GM15510 (cell line): ENCODE data around the gene RAB1B.

ENCODE experiments used
- POLR2A ChIP-seq: IDR thresholded peaks from 3 replicates; pipeline ENCODE4 v1.6.1; 2011; ENCODE audit warnings: borderline replicate concordance; ENCODE audit not compliant: insufficient read length; ENCODE audit errors: extremely low read depth

The RAB1B gene

DNA sequence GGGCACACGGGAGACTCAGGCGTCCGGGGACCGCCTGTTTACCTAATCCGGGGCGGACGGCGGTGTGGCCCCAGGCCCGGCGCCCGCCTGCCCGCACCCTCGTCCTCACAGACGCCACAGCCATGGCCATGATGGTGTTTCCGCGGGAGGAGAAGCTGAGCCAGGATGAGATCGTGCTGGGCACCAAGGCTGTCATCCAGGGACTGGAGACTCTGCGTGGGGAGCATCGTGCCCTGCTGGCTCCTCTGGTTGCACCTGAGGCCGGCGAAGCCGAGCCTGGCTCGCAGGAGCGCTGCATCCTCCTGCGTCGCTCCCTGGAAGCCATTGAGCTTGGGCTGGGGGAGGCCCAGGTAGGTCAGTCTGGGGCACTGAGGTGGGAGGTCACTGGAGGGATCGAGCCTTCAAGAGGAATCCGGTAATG, 10.0 kb upstream of the RAB1B start:
- TF ChIP-seq POLR2A, result no peak

DNA sequence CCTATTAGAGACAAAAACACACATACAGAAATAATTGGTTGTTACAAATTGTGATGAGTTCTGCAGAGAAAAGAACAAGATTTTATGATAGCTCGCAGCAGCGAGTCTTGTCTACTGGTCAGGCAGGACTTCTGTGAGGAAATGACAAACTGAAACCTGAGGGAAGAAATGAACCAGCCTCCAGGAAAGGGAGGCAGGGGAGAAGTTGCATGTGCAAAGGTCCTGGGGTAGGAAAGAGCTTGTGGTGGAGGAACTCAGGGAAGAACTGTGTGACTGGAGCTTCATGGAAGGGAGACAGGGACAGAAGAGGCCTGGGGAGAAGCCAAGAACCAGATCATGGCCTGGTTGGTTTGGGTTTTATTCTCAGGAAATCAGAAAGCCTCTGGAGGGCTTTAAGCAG, 9.2 kb upstream of the RAB1B start:
- TF ChIP-seq POLR2A, result no peak

DNA sequence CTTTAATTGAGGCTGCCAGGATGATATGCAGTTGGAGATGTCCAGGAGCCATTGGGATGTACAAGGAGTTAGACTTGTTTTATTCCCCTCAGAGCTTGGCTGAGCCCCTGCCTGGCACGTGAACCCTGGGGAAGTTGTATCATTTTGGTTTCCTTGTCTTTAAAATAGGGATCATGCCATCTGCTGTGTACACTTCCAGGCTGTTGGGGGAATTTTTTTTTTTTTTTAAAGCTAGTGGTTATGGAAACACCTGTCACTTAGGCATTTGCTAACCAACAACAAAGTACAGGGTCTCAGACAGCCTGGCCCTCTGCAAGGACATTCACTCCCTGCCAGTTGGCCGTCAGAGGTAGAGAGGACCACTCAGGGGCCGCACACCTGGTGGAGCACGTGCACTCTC, 8.5 kb upstream of the RAB1B start:
- TF ChIP-seq POLR2A, result no peak

DNA sequence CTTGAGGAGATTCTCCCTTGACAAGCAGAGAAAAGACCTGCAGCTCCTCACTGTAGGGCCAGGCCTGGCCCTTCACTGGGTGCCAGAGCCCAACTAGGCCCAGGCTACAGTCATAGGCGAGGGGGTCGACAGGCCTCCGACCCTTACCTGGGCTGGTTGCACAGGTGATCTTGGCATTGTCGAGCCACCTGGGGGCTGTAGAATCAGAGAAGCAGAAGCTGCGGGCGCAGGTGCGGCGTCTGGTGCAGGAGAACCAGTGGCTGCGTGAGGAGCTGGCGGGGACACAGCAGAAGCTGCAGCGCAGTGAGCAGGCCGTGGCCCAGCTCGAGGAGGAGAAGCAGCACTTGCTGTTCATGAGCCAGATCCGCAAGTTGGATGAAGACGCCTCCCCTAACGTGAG, 6.9 kb upstream of the RAB1B start:
- no peak for TF ChIP-seq POLR2A

DNA sequence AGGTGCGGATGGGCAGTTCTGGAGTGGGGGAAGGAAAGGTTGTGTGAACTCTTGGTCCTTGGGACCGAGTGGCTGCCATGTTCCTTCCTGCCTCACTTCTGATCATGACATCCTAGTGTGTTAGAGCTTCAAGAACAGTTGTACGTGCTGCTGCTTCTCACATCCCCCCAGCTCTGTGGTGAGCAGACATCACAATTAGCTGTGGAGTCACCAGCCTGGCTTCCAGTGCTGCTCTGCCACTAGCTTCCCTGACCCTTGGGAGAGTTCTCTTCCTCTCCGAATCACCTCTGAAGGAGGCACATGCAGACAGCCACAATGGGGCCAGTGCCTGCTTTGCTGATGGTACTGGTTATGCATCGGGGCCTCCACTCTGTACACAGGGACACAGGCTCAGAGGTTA, 6.2 kb upstream of the RAB1B start:
- no peak for TF ChIP-seq POLR2A

DNA sequence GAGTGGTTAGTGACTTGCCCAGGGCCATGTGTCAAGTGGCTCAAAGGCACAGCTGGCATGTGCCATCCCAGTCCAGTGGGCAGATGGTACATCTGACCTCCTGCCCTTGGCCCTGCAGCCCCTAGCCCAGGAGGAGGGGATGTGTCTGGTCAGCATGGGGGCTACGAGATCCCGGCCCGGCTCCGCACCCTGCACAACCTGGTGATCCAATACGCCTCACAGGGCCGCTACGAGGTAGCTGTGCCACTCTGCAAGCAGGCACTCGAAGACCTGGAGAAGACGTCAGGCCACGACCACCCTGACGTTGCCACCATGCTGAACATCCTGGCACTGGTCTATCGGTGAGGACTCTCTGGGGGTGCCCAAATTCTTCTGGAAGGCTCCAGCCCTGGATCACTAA, 5.7 kb upstream of the RAB1B start:
- no peak for TF ChIP-seq POLR2A

DNA sequence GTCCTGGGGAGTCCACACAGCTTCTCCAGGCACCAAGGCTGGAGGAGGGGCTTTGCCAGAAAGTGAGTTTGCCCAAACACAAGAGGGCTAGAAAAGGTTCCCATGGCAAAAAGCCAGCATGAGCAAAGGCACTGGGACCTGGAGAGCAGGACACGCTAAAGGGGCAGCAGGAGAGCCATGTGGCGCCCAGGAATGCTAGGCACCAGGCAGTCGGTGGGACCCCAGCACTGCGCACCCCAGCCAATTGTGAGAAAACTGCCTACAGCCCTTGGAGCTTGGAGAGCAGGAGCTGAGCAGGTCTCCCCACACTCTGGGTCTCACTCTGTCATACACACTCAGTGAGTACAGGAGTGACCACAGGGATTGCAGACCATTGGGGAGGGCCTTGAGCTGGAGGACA, 5.2 kb upstream of the RAB1B start:
- no peak for TF ChIP-seq POLR2A

DNA sequence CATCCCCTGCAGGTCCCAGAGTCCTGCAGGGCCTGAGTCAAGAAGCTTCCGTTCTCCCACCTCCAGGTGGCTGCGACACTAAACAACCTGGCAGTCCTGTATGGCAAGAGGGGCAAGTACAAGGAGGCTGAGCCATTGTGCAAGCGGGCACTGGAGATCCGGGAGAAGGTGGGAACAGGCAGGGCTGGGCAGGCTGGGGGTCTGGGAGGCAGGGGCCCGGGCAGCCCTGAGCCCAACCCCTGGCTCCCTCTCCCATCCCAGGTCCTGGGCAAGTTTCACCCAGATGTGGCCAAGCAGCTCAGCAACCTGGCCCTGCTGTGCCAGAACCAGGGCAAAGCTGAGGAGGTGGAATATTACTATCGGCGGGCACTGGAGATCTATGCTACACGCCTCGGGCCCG, 4.7 kb upstream of the RAB1B start:
- no peak for TF ChIP-seq POLR2A

DNA sequence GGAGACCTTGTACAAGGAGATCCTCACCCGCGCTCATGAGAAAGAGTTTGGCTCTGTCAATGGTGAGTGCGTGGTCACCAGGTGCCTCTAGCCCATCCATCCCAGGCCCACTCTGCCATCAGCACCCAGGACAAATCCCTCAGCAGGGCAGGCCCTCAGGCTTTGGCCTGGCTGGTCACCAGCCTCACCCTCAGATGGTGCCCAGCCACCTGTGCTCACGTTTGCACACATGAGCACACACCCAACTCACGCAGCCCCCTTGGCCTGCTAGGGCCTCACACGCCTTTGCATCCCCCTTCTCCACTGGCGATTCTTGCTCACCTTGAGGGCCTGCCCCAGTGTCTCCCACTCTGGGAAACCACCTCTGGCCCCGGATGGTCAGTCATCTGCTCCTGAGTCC, 4.1 kb upstream of the RAB1B start:
- TF ChIP-seq POLR2A, result no peak

DNA sequence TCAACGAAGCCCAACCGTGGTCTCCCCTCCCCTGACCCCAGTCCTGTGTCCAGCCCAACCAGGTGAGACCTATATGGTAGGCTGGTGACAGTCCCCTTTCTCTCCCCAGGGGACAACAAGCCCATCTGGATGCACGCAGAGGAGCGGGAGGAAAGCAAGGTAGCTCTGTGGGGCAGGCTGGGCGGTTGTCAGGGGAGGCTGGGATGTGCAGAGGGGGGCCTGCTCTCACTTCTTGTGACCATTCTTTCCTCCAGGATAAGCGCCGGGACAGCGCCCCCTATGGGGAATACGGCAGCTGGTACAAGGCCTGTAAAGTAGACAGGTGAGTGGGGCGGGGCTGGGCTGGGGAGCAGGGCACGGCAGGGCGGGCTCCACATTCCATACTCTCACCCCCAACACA, 3.5 kb upstream of the RAB1B start:
- TF ChIP-seq POLR2A, result no peak

DNA sequence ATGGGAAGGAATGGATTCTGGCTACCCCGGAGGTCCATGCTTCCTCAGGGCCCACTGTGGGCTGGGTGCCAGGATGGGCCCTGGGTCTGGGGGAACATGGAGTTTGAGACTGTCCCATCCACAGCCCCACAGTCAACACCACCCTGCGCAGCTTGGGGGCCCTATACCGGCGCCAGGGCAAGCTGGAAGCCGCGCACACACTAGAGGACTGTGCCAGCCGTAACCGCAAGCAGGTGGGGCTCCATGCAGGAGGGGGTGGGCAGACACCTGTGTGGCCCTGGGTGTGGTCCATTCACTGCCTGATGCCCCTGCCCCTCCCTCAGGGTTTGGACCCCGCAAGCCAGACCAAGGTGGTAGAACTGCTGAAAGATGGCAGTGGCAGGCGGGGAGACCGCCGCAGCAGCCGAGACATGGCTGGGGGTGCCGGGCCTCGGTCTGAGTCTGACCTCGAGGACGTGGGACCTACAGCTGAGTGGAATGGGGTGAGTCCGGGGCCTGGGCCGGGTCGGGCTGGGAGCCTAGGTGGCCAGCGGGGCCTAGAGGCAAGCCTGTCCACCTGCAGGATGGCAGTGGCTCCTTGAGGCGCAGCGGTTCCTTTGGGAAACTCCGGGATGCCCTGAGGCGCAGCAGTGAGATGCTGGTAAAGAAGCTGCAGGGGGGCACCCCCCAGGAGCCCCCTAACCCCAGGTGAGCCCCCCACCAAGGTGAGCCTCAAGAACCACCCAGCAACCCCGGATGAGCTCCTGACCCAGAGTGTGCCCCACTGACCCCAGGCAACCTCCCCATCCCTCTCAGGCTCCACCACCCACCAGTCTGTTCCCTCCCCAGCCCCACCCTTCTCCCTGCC, 2.7 kb upstream of the RAB1B start:
- no peak for TF ChIP-seq POLR2A

DNA sequence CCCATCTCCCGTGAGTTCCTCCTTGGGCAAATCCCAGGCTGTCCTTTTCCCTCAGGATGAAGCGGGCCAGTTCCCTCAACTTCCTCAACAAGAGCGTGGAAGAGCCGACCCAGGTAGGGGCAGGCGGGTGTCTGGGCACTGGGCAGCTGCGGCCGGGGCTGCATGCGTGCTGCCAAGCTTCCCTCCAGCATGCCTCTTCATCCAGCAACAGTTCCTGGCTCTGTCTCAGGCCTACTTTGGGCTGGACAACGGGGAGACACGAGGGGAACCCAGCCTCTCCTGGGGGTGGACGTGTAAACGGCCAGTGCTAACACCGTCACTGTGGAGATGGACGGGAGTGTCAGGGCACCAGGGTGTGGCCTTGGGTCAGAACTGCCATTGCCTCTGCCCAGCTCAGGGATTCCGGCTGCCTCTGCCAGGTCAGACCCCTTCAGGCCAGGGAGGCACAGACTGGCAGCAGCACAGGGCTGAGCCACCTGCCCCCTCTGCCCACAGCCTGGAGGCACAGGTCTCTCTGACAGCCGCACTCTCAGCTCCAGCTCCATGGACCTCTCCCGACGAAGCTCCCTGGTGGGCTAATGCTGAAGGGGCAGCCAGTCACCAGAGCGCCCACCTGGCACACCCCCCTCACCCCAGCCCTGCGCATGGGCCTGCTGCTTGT, 1.9 kb upstream of the RAB1B start:
- TF ChIP-seq POLR2A, result no peak

DNA sequence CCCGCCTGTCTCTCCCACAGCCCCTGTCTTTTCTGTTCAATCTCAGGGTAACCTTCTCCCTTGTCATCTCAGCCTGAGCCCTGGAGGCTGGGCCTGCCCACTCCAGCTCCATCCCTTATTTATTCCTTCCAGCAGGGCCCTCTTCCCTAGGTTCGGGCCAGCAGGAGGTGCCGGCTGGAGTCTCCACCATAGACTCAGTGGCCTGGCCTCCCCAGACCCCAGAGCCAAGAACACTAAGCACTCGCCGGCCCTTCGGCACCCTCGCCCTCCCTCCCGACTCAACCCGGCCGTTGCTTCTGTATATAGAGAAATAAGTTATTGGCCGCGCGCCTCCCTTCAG, 1.4 kb upstream of the RAB1B start:
- TF ChIP-seq POLR2A, result no peak

DNA sequence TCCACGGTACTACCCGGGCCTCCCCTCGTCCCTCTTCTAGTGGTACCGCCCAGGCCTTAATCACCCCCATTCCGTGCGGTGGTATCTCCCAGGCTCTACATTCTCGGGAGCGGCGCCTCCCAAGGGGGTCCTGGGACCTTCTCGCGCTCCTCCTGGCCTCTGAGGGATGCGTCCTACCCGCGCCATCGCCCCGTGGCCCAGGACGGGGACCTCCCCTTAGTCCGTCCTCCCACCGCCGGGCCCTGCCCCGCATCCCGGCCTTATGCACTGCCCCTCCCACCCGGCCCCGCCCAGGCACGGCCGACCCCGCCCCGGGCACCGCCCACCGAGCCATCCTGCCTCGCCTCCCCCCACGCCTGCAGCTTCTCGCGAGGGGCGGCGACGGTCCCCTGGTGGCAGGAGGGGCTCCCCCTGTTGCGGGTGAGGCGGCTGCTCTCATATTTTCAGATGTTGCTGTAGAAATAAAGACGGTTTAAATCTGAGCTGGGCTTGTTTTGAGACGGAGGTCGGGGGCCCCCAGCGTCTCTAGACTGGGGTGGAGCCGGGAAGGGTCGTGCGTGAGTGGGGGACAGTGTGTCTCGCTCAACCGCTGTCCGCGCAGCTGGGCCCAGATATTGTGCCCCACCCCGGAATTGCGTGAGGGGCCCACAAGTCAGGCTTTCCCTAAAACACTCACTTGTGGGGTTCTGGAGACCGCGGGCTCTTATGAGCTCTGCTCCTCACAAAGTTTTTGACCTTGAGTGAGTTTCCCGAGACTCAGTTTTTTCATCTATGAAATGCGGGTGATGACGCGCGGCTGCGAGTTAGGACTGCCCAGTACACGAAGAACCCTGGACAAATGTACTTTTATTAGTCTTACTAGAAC, 828 bp upstream of the RAB1B start:
- peak; percentile 26 for TF ChIP-seq POLR2A
